22Rv1 (cell line): ENCODE results near the gene CLCA1.

Experiments
- H3K27ac ChIP-seq: fragments of 450-650 bp; 2 replicates; pipeline ENCODE4 v1.5.1; 2017
- ZFX ChIP-seq: fragments of 450-650 bp; IDR thresholded peaks from 2 replicates; pipeline ENCODE4 v1.6.1; 2017; ENCODE audit warnings: antibody characterized with exemption, borderline replicate concordance
- TF ChIP-seq, protein P1 (sequence below): fragments of 450-650 bp; IDR thresholded peaks from 2 replicates; pipeline ENCODE4 v1.5.1; 2017; ENCODE audit warnings: mild to moderate bottlenecking

The CLCA1 gene, protein sequence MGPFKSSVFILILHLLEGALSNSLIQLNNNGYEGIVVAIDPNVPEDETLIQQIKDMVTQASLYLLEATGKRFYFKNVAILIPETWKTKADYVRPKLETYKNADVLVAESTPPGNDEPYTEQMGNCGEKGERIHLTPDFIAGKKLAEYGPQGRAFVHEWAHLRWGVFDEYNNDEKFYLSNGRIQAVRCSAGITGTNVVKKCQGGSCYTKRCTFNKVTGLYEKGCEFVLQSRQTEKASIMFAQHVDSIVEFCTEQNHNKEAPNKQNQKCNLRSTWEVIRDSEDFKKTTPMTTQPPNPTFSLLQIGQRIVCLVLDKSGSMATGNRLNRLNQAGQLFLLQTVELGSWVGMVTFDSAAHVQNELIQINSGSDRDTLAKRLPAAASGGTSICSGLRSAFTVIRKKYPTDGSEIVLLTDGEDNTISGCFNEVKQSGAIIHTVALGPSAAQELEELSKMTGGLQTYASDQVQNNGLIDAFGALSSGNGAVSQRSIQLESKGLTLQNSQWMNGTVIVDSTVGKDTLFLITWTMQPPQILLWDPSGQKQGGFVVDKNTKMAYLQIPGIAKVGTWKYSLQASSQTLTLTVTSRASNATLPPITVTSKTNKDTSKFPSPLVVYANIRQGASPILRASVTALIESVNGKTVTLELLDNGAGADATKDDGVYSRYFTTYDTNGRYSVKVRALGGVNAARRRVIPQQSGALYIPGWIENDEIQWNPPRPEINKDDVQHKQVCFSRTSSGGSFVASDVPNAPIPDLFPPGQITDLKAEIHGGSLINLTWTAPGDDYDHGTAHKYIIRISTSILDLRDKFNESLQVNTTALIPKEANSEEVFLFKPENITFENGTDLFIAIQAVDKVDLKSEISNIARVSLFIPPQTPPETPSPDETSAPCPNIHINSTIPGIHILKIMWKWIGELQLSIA

DNA sequence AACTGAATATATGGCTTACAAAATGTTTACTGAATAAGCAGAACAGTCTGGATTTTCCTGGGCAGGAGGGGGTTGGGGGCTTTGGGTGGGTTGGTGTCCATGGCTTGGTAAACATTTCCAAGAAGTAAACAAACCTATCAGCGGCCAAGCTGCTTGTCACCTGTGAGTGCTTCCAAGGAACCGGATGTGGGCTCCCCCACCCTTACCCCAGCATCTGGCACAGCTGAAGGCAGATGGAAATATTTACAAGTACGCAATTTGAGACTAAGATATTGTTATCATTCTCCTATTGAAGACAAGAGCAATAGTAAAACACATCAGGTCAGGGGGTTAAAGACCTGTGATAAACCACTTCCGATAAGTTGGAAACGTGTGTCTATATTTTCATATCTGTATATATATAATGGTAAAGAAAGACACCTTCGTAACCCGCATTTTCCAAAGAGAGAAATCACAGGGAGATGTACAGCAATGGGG lies at the start of gene CLCA1:
TSS of gene CLCA1 (plus strand) at position 427 of the 477 bp plus-strand sequence. CDS start at position 472, 45 bp downstream.
- TF ChIP-seq, protein P1, sequence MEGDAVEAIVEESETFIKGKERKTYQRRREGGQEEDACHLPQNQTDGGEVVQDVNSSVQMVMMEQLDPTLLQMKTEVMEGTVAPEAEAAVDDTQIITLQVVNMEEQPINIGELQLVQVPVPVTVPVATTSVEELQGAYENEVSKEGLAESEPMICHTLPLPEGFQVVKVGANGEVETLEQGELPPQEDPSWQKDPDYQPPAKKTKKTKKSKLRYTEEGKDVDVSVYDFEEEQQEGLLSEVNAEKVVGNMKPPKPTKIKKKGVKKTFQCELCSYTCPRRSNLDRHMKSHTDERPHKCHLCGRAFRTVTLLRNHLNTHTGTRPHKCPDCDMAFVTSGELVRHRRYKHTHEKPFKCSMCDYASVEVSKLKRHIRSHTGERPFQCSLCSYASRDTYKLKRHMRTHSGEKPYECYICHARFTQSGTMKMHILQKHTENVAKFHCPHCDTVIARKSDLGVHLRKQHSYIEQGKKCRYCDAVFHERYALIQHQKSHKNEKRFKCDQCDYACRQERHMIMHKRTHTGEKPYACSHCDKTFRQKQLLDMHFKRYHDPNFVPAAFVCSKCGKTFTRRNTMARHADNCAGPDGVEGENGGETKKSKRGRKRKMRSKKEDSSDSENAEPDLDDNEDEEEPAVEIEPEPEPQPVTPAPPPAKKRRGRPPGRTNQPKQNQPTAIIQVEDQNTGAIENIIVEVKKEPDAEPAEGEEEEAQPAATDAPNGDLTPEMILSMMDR, result no peak
- TF ChIP-seq ZFX, result no peak
- H3K27ac ChIP-seq, result no peak within 1 kb of the TSS

DNA sequence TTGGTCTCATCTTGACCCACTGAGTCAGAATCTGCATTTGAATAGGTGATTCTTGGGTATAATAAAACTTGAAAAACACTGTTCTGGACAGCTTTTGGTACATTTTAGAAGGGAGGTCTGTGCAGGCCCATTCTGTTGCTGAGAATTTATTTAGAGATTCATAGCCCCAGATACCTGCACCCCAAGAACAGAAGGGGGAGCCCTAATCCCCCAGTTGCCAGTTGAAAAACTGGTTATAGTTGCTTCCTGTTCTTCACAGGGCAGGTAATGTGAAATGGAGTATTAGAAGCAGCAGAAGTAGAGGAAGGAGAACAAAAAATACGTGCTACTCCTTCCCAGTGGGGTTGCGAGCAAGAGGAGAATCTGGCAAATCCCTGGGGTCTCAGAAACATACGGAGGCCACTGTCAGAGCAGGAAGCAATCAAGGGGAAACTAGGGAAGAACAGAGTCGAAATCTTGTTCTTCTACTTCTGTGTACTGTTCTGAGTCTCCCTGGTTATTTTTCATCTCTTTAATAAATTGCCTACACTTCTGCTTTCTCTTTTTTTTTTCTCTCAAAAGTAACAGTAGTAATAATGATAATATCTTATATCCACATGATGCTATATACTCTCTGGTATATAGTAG lies 49.3 kb upstream of the CLCA1 start:
- TF ChIP-seq, protein P1, result no peak
- no peak for TF ChIP-seq ZFX
- H3K27ac ChIP-seq, result no peak overlapping the region

DNA sequence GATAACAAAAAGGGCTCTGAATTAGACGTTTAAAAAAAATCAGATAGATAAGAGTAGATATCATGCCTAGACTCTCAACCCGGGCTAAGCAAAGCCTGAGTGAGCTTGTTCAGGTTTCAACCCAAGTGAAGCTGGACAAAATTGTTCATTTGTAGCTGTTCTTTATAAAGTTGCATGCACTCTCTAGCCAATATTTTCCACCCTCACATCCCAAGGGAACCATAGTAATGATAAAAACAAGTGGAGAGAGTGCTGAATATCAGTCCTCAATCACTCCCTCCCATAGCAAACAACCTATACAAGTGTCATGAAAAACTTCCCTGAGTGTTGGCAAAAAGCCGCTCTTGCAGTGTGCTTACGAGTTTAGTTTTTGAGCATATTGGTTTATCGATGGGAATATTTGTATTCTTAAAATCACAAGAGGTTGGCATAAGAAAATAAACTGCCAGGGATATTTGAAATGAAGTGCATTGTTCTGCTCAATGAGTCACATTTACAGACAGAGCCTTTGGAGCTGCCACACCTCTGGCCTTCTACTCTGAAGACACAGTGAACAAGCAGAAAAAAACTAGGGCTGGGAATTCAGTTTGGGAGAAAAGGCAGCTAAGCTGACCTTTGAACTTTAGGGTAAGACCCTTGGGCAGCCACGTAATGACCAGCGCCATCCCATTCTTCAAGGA lies 47.0 kb upstream of the CLCA1 start:
- TF ChIP-seq, protein P1, result no peak
- no peak for TF ChIP-seq ZFX
- H3K27ac ChIP-seq, result no peak overlapping the region

DNA sequence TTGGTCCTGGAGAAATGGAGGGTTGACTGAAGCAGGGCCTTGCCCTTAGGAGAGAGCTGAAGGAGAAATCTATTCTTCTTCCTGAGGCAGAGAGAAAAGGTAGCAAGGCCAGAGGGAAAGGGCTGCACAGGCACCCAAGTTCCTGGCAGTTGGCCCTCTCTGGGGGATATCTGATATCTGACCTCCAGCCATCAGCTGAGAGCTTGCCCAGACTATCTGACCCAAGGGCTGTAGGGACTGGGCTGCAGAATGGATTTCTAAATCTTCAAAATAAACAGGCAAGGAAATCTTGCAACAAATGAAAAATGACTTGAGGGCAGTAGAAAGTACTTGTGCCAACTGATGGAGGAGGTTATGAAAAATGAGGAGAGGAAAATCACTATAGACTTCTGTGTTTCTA lies 45.3 kb upstream of the CLCA1 start:
- no peak overlapping the region for H3K27ac ChIP-seq
- TF ChIP-seq ZFX, result no peak
- TF ChIP-seq, protein P1, result no peak

DNA sequence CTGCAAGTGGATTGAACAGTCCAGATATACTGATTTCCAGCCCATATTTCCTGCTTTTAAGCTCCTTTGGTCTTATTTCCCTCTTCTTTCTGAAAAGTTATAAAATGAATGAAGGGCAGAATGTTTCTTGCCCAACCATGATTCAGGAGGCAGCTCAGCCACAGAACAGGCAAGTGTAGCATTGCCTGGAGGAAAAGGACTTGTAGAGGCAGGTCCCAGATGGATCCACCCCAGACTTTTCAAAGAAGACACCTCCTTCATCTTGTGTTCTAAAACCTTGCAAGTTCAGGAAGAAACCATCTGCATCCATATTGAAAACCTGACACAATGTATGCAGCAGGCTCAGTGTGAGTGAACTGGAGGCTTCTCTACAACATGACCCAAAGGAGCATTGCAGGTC lies 44.9 kb upstream of the CLCA1 start, which contains the start of gene CLCA2:
TSS of gene CLCA2 (plus strand) at position 299 of the 400 bp plus-strand sequence. CDS start at position 376, 77 bp downstream.
- no peak for TF ChIP-seq ZFX
- H3K27ac ChIP-seq, result no peak within 1 kb of the TSS

DNA sequence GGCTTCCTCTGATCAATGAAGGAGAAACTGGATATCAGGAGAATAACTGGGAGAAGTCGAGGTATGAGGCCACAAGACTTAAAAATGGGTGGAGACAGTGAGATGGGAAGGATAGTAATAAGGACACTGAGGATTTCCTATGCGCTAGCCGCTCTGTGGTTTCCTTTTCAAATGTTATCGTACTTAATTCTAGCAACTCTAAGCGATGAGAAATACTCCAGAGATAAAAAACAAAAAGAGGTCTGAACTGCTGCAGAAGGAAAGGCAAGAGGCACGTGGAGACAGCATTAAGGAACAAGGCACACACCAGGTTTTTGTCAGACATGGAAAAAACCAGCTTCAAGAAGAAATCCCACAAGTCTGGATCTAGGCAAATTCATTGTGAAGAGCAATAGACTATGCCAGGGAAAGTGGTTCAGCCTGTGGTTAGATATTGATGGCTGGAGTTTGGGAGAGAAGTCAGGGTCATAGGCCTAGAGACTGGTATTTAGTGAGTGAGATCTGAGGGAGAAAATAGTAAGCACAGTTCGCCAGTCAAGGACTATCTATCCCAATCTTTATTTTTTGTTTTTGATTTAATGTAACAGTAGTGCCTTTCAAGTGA lies 39.5 kb upstream of the CLCA1 start:
- no peak for TF ChIP-seq ZFX
- TF ChIP-seq, protein P1, result no peak
- H3K27ac ChIP-seq, result no peak overlapping the region
